Neural crest cell (in vitro differentiated cells): Measurements from ENCODE around the gene DTNB. TPM values are rescaled to one million over a fixed set of nuclear protein-coding genes. Genes with fewer than 3 reads are reported as not detected.

Source experiments
- DNase-seq: peaks from one replicate; pipeline ENCODE4 v3.0.0; 2021; ENCODE audit warnings: low read depth, mixed read lengths, low spot score
- H3K27ac Mint-ChIP-seq: one replicate; pipeline ENCODE4 v1.8.0; 2021; ENCODE audit warnings: mild to moderate bottlenecking, mixed read lengths; ENCODE audit not compliant: unreplicated experiment
- H3K27me3 Mint-ChIP-seq: 2 replicates; pipeline ENCODE4 v1.8.0; 2021; ENCODE audit warnings: low read depth, mild to moderate bottlenecking, mixed read lengths
- H3K36me3 Mint-ChIP-seq: 2 replicates; pipeline ENCODE4 v1.8.0; 2021; ENCODE audit warnings: low read depth, mild to moderate bottlenecking, mixed read lengths
- H3K4me1 Mint-ChIP-seq: 2 replicates; pipeline ENCODE4 v1.8.0; 2021; ENCODE audit warnings: mixed read lengths
- H3K4me3 Mint-ChIP-seq: one replicate; pipeline ENCODE4 v1.8.0; 2021; ENCODE audit warnings: mild to moderate bottlenecking, mixed read lengths
- H3K9me3 Mint-ChIP-seq: 2 replicates; pipeline ENCODE4 v1.8.0; 2021; ENCODE audit warnings: mixed read lengths
- total RNA-seq: library from RNA; stranded (reverse); gene quantifications from 2 replicates; pipeline ENCODE4 v1.2.1, GENCODE V29; 2021
- TF ChIP-seq, protein P1 (sequence below): fragments of 200-600 bp; sonication (generic); conservative IDR thresholded peaks from 2 replicates; pipeline ENCODE4 v1.5.0; 2021; ENCODE audit warnings: antibody characterized with exemption, mild to moderate bottlenecking

Gene DTNB
- total RNA-seq, 1 donor from 2014 or later, result 29.5 TPM

DNA sequence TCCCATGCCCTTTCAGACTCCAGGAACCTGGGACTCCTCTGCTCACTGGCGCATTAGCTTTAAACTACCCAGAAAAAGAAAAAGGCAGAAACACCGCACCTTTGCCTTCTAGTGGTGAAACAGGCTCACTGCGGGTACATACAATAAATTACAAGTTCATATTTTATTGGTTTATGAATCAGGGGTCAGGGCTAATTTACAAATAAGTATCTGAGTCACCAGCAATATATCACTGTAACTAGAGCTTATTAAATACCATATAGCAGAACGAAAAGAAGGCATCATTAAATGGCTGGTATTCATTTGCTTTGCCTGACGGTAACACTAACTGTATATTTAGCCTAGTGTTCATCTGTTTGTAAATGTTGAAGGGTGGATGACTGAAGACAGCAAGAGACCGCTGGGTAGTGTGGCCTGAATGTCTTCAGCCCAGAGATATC is 26.9 kb upstream of the DTNB start:
- peaks cover 4% of the 10 kb centered on the region for H3K4me1 Mint-ChIP-seq

DNA sequence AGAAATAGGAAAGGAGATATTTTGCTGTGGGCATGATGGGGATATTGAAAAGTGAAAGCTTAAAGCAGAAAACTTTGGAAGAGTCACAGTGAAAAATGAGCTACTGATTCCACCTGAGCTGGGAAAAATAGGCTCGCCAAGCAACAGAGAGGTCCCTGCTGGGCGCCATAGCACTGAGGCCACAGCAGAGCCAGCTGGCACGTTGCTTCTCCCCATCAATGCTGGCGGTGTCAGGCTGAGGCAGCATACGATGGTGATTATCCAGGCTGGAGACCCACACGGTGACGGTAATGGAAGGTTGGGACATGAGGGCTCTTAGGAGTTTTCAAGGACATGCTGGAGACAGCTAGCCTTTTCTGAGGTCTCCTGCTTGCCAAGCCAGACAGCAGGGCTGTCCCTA is 25.8 kb upstream of the DTNB start:
- no peak for DNase-seq
- no peaks in the 10 kb centered on the region for H3K9me3 Mint-ChIP-seq

More for the DNA sequence above, 26.9 kb upstream of the DTNB start:
- no peak for DNase-seq
- no peaks in the 10 kb centered on the region for H3K36me3 Mint-ChIP-seq
- H3K27ac Mint-ChIP-seq, result no peak overlapping the region
- H3K4me3 Mint-ChIP-seq, result no peak overlapping the region
- no peaks in the 10 kb centered on the region for H3K9me3 Mint-ChIP-seq
- TF ChIP-seq, protein P1, sequence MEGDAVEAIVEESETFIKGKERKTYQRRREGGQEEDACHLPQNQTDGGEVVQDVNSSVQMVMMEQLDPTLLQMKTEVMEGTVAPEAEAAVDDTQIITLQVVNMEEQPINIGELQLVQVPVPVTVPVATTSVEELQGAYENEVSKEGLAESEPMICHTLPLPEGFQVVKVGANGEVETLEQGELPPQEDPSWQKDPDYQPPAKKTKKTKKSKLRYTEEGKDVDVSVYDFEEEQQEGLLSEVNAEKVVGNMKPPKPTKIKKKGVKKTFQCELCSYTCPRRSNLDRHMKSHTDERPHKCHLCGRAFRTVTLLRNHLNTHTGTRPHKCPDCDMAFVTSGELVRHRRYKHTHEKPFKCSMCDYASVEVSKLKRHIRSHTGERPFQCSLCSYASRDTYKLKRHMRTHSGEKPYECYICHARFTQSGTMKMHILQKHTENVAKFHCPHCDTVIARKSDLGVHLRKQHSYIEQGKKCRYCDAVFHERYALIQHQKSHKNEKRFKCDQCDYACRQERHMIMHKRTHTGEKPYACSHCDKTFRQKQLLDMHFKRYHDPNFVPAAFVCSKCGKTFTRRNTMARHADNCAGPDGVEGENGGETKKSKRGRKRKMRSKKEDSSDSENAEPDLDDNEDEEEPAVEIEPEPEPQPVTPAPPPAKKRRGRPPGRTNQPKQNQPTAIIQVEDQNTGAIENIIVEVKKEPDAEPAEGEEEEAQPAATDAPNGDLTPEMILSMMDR, result peak; percentile 80
- H3K27me3 Mint-ChIP-seq, result no peaks in the 10 kb centered on the region

DNA sequence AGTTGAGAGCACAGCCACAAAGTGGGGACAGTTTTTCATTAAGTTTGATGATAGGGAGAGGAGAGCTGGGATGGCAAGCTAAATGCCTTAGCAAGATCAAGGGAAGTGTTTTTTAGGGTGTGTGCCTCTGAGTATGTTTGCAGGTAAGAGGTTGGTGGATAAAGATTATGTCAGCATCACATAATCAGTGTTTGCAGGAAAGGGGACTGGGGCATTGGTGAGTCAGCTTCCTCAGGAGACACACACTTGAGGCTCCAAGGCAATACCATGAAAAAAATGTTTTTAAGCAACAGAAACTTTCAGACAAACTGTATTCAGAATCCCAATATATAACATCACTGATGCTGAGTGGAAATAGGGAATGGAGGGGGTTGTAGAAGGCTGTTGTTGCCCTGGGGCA is 25.4 kb upstream of the DTNB start:
- H3K4me3 Mint-ChIP-seq, result no peak overlapping the region
- no peaks in the 10 kb centered on the region for H3K27me3 Mint-ChIP-seq
- no peaks in the 10 kb centered on the region for H3K9me3 Mint-ChIP-seq
- no peaks in the 10 kb centered on the region for H3K36me3 Mint-ChIP-seq
- H3K27ac Mint-ChIP-seq, result no peak overlapping the region
- TF ChIP-seq, protein P1, result no peak
- DNase-seq, result no peak
- peaks cover 4% of the 10 kb centered on the region for H3K4me1 Mint-ChIP-seq

More for the DNA sequence above, 25.8 kb upstream of the DTNB start:
- Mint-ChIP-seq H3K27ac (no peak overlapping the region), H3K4me1 (peaks cover 4% of the 10 kb centered on the region), H3K4me3 (no peak overlapping the region), H3K36me3 (no peaks in the 10 kb centered on the region), H3K27me3 (no peaks in the 10 kb centered on the region)
- TF ChIP-seq, protein P1, result no peak

DNA sequence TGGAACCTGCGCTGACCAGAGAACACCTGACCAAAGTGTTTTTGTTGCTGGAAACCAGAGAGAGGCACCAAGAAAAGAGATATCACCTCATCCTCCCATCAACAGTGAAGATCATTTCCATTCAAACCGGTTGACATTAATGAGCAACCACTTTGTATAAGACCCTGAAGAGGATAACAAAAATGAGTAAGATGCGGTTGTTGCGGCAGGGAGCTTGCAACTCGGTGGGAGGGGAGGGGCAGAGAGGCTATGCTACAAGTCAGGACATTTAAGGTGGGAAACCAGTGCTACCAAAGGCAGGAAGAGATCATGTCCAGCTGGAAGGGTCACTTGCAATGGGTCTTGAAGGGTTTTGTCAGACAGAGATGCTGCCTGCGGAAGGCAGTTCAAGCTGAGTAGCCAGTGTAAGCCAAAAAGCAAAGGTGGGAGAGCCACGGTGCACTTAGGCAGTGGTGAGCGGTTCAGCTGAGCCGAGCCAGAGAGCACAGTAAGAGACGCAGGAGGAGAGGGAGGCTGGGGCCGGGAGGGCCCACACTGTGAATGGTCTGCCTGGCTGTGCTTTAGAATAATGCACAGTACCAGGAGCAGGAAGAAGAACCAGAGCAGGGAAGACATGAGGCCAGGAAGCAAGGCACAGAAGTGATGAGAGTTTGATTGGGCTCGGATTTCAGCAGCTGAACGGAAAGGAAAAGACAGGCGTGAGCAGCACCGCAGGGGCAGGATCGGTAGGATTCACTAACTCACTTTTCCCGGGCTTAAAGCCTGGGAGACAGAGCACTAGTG is 24.4 kb upstream of the DTNB start:
- Mint-ChIP-seq H3K4me1 (peaks cover 9% of the 10 kb centered on the region), H3K36me3 (no peaks in the 10 kb centered on the region), H3K4me3 (no peak overlapping the region), H3K27me3 (no peaks in the 10 kb centered on the region), H3K9me3 (no peaks in the 10 kb centered on the region), H3K27ac (no peak overlapping the region)
- DNase-seq, result no peak
- TF ChIP-seq, protein P1, result no peak

DNA sequence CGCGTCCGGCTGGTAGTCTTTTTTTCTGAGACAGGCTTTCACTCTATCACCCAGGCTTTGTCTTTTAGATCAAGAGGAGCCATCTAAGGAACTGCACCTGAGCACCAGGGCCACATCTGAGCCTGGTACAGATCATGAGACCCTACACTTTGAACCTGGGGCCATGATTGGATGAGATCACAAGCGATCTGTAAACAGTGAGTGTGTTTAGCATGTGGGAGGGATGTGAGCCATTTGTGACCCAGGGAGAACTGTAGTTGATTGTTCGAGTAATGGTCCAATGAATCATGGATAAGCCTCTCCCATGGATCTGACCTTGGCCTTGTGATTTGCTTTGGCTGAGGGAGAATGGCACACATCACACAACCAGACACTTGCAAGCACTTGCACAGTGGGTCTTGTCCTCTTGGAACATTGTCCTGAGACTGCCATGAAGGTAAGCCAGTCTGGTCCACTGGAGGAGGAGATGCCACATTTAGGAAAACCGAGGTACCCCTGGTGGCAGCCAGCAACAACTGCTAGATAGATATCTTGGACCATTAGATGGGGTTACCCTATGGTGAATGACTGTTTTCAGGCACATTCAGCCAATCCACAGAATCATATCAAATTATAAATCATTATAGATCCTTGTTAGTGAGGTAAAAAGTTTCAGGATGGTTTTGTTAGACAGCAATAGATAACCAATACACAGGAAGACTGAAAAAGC is 19.5 kb upstream of the DTNB start:
- Mint-ChIP-seq H3K4me1 (peaks cover 20% of the 10 kb centered on the region), H3K9me3 (no peaks in the 10 kb centered on the region), H3K36me3 (no peaks in the 10 kb centered on the region), H3K27me3 (no peaks in the 10 kb centered on the region), H3K27ac (peak overlapping the region; percentile 71), H3K4me3 (no peak overlapping the region)
- TF ChIP-seq, protein P1, result no peak
- DNase-seq, result no peak
